Measurements from ENCODE around the gene PPM1L.
"Not testable (repeated sequence)": the region's sequence is repeated elsewhere in the genome, so short reads cannot be mapped to it uniquely, and the experiment has no call there.

Gene PPM1L

GRCh38 chr3:160980740-160981139 lies 224.7 kb downstream of the PPM1L start:
- Histone ChIP-seq H3K4me1 (ENCODE audit: low read length) (0 out of 2 replicates have a peak, but pooled peaks cover 3% of the 10 kb centered on the region), H3K9me2 (replicated peaks; ENCODE audit: insufficient read depth, low read length) (no peaks in the 10 kb centered on the region), H4K20me1 (ENCODE audit: insufficient read depth, low read length) (no peaks in the 10 kb centered on the region), H3K79me2 (ENCODE audit: low read length) (no peaks in the 10 kb centered on the region), H3K4me2 (ENCODE audit: low read depth, low read length) (no peak overlapping the region), H3F3A (ENCODE audit: insufficient read depth, low read length) (no peaks in the 10 kb centered on the region), H2AFZ (ENCODE audit: low read length) (no peak overlapping the region), H3K4me3 (ENCODE audit: low read length) (no peak overlapping the region), H3K9ac (ENCODE audit: low read length) (no peak overlapping the region), H3K27me3 (replicated peaks; ENCODE audit: insufficient read depth, low read length) (no peaks in the 10 kb centered on the region), H3K36me3 (replicated peaks; ENCODE audit: insufficient read depth, low read length) (no peaks in the 10 kb centered on the region), H3K9me3 (replicated peaks; ENCODE audit: insufficient read depth, low read length) (no peaks in the 10 kb centered on the region), H3K27ac (ENCODE audit: low read length) (no peak overlapping the region)
- TF ChIP-seq, protein P1, sequence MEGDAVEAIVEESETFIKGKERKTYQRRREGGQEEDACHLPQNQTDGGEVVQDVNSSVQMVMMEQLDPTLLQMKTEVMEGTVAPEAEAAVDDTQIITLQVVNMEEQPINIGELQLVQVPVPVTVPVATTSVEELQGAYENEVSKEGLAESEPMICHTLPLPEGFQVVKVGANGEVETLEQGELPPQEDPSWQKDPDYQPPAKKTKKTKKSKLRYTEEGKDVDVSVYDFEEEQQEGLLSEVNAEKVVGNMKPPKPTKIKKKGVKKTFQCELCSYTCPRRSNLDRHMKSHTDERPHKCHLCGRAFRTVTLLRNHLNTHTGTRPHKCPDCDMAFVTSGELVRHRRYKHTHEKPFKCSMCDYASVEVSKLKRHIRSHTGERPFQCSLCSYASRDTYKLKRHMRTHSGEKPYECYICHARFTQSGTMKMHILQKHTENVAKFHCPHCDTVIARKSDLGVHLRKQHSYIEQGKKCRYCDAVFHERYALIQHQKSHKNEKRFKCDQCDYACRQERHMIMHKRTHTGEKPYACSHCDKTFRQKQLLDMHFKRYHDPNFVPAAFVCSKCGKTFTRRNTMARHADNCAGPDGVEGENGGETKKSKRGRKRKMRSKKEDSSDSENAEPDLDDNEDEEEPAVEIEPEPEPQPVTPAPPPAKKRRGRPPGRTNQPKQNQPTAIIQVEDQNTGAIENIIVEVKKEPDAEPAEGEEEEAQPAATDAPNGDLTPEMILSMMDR (IDR thresholded peaks at IDR 0.05; ENCODE audit: low read length), result no peak
- TF ChIP-seq EZH2 (optimal IDR thresholded peaks at IDR 0.05; ENCODE audit: low read depth, low read length), result no peak
- no peak for TF ChIP-seq EZH2phosphoT487 (IDR thresholded peaks at IDR 0.05; ENCODE audit: low read length)
- no peak for DNase-seq

DNA sequence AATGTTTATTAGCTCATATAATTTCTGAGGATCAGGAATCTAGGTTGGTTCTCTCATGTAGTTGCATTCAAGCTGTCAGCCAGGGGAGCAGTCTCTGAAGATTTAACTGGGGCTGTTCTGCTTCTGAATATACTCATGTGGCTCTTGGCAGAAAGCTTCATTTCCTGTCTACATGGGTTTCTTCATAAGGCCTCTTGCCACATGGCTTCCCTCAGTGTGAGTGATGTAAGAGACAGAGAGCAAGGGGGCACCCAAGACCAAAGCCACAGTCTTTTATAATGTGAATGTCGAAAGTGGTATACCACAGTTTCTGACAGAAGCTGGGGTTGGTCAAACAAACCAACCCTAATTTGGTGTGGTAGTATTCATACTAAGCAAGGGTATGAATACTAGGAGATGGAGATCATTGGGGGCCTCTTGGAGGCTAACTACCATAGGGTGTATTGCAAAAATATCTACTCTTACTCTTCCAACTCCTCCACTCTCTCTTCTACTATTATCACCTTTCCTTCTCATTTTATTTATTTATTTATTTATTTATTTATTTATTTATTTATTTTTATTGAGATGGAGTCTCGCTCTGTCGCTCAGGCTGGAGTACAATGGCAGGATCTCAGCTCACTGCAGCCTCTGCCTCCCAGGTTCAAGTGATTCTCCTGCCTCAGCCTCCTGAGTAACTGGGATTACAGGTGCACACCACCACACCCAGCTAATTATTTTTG lies 225.3 kb downstream of the PPM1L start:
- Histone ChIP-seq H3K36me3 (replicated peaks; ENCODE audit: insufficient read depth, low read length) (no peaks in the 10 kb centered on the region), H2AFZ (ENCODE audit: low read length) (no peak overlapping the region), H3K4me2 (ENCODE audit: low read depth, low read length) (no peak overlapping the region), H3K27ac (ENCODE audit: low read length) (no peak overlapping the region), H3K4me1 (ENCODE audit: low read length) (0 out of 2 replicates have a peak, but pooled peaks cover 3% of the 10 kb centered on the region), H4K20me1 (ENCODE audit: insufficient read depth, low read length) (no peaks in the 10 kb centered on the region), H3K9me3 (replicated peaks; ENCODE audit: insufficient read depth, low read length) (no peaks in the 10 kb centered on the region), H3F3A (ENCODE audit: insufficient read depth, low read length) (no peaks in the 10 kb centered on the region), H3K79me2 (ENCODE audit: low read length) (no peaks in the 10 kb centered on the region), H3K27me3 (replicated peaks; ENCODE audit: insufficient read depth, low read length) (no peaks in the 10 kb centered on the region), H3K9ac (ENCODE audit: low read length) (no peak overlapping the region), H3K9me2 (replicated peaks; ENCODE audit: insufficient read depth, low read length) (no peaks in the 10 kb centered on the region), H3K4me3 (ENCODE audit: low read length) (no peak overlapping the region)
- no peak for DNase-seq
- TF ChIP-seq EZH2 (optimal IDR thresholded peaks at IDR 0.05; ENCODE audit: low read depth, low read length), result no peak
- no peak for TF ChIP-seq EZH2phosphoT487 (IDR thresholded peaks at IDR 0.05; ENCODE audit: low read length)
- TF ChIP-seq, protein P1 (IDR thresholded peaks at IDR 0.05; ENCODE audit: low read length), result no peak

GRCh38 chr3:160982491-160982890 lies 226.5 kb downstream of the PPM1L start:
- Histone ChIP-seq H3K4me3 (ENCODE audit: low read length) (no peak overlapping the region), H2AFZ (ENCODE audit: low read length) (no peak overlapping the region), H4K20me1 (ENCODE audit: insufficient read depth, low read length) (no peaks in the 10 kb centered on the region), H3K9me2 (replicated peaks; ENCODE audit: insufficient read depth, low read length) (no peaks in the 10 kb centered on the region), H3K9ac (ENCODE audit: low read length) (no peak overlapping the region), H3K36me3 (replicated peaks; ENCODE audit: insufficient read depth, low read length) (no peaks in the 10 kb centered on the region), H3K27ac (ENCODE audit: low read length) (no peak overlapping the region), H3K4me1 (ENCODE audit: low read length) (0 out of 2 replicates have a peak, but pooled peaks cover 3% of the 10 kb centered on the region), H3K79me2 (ENCODE audit: low read length) (no peaks in the 10 kb centered on the region), H3K27me3 (replicated peaks; ENCODE audit: insufficient read depth, low read length) (no peaks in the 10 kb centered on the region), H3K4me2 (ENCODE audit: low read depth, low read length) (no peak overlapping the region), H3F3A (ENCODE audit: insufficient read depth, low read length) (no peaks in the 10 kb centered on the region), H3K9me3 (replicated peaks; ENCODE audit: insufficient read depth, low read length) (no peaks in the 10 kb centered on the region)
- no peak for TF ChIP-seq EZH2phosphoT487 (IDR thresholded peaks at IDR 0.05; ENCODE audit: low read length)
- no peak for TF ChIP-seq EZH2 (optimal IDR thresholded peaks at IDR 0.05; ENCODE audit: low read depth, low read length)
- TF ChIP-seq, protein P1 (IDR thresholded peaks at IDR 0.05; ENCODE audit: low read length), result no peak
- DNase-seq, result no peak

DNA sequence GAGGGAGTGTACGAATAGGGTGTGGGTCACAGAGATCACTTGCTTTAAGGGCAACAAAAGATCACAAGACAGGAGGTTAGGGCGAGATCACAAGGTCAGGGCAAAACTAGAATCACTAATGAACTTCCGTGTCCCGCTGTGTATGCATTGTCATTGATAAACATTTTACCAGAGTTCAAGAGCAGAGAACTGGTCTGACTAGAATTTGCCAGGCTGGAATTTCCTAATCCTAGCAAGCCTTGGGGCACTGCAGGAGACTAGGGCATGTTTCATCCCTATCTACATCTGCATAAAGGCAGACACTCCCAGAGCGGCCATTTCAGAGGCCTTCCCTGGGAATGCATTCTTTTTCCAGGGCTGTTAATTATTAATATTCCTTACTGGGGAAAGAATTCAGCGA lies 227.9 kb downstream of the PPM1L start:
- not testable (repeated sequence) for H3K9me3 ChIP-seq (replicated peaks; ENCODE audit: insufficient read depth, low read length); H4K20me1 ChIP-seq (ENCODE audit: insufficient read depth, low read length); H3K4me2 ChIP-seq (ENCODE audit: low read depth, low read length); H3K4me1 ChIP-seq (ENCODE audit: low read length); H2AFZ ChIP-seq (ENCODE audit: low read length); H3K27me3 ChIP-seq (replicated peaks; ENCODE audit: insufficient read depth, low read length); H3K9me2 ChIP-seq (replicated peaks; ENCODE audit: insufficient read depth, low read length); H3K4me3 ChIP-seq (ENCODE audit: low read length); H3K9ac ChIP-seq (ENCODE audit: low read length); H3K79me2 ChIP-seq (ENCODE audit: low read length); DNase-seq; H3K36me3 ChIP-seq (replicated peaks; ENCODE audit: insufficient read depth, low read length); H3F3A ChIP-seq (ENCODE audit: insufficient read depth, low read length); H3K27ac ChIP-seq (ENCODE audit: low read length)
